ENCODE data around the gene CAMK2B.

Gene CAMK2B

DNA sequence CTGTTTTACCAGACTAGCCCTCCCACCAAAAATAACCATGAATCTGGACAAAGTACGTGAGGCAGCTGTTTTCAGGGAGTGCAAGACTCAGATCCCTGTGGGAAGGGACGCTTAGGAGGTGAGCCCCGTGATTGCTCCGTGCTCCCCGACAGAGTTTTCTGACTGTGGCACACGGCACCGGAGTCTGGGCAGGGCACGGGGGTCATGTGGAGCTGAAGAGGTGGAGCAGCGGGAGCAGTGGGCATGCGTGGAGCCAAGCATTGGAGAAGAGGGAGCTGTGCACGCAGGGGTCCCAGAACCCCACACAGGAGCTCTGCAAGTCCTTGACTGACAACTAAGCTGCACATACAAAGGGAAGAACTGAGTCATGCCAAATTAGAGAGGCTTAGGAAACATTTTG lies 11.1 kb upstream of the CAMK2B start:
- Histone ChIP-seq H3K36me3 (ENCODE audit: insufficient read depth, low read length) (no peaks in the 10 kb centered on the region), H3K9ac (ENCODE audit: low read depth, low read length, poor library complexity, severe bottlenecking) (no peak overlapping the region), H3K4me2 (ENCODE audit: low read depth, low read length, poor library complexity, severe bottlenecking) (no peak overlapping the region), H3K79me2 (ENCODE audit: insufficient read depth, low read length) (no peaks in the 10 kb centered on the region), H3F3A (ENCODE audit: low read depth) (no peaks in the 10 kb centered on the region), H3K27me3 (ENCODE audit: insufficient read depth, low read length, poor library complexity, severe bottlenecking) (no peaks in the 10 kb centered on the region), H4K20me1 (ENCODE audit: insufficient read depth, low read length, poor library complexity, severe bottlenecking) (no peaks in the 10 kb centered on the region), H3K9me3 (ENCODE audit: insufficient read depth, low read depth, low read length) (no peaks in the 10 kb centered on the region), H2AFZ (ENCODE audit: low read length) (no peak overlapping the region), H3K9me2 (replicated peaks; ENCODE audit: low read depth, low read length) (no peaks in the 10 kb centered on the region), H3K4me1 (ENCODE audit: insufficient read depth, low read length, poor library complexity, severe bottlenecking) (no peaks in the 10 kb centered on the region), H3K4me3 (ENCODE audit: low read length, poor library complexity, severe bottlenecking) (no peak overlapping the region)
- no peak for TF ChIP-seq EZH2phosphoT487 (IDR thresholded peaks at IDR 0.05; ENCODE audit: borderline replicate concordance)
- TF ChIP-seq, protein P1, sequence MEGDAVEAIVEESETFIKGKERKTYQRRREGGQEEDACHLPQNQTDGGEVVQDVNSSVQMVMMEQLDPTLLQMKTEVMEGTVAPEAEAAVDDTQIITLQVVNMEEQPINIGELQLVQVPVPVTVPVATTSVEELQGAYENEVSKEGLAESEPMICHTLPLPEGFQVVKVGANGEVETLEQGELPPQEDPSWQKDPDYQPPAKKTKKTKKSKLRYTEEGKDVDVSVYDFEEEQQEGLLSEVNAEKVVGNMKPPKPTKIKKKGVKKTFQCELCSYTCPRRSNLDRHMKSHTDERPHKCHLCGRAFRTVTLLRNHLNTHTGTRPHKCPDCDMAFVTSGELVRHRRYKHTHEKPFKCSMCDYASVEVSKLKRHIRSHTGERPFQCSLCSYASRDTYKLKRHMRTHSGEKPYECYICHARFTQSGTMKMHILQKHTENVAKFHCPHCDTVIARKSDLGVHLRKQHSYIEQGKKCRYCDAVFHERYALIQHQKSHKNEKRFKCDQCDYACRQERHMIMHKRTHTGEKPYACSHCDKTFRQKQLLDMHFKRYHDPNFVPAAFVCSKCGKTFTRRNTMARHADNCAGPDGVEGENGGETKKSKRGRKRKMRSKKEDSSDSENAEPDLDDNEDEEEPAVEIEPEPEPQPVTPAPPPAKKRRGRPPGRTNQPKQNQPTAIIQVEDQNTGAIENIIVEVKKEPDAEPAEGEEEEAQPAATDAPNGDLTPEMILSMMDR (conservative IDR thresholded peaks at IDR 0.05; ENCODE audit: low read length): no peak

DNA sequence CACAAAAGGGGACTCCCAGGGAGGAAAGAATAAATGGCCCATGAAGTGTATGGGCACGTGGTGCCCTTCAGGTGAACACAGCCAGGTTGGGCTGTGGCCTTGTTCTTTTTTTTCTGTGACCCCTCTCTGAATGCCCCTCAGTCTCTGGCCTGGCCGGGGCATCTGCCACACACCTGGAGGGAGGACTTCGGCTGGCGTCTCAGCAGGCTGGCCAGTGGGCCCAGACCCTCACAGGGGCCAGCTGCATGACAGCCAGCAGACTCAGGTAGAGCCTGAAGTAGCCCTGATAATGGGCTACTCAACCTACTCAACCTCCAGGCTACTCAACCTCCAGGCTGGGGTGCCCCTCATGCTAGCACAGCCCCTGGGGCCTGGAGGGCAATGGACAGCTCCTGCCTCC lies 9.8 kb upstream of the CAMK2B start:
- Histone ChIP-seq H2AFZ (ENCODE audit: low read length) (no peak overlapping the region), H3K4me2 (ENCODE audit: low read depth, low read length, poor library complexity, severe bottlenecking) (no peak overlapping the region), H3K4me1 (ENCODE audit: insufficient read depth, low read length, poor library complexity, severe bottlenecking) (no peaks in the 10 kb centered on the region), H4K20me1 (ENCODE audit: insufficient read depth, low read length, poor library complexity, severe bottlenecking) (no peaks in the 10 kb centered on the region), H3K4me3 (ENCODE audit: low read length, poor library complexity, severe bottlenecking) (no peak overlapping the region), H3K9me3 (ENCODE audit: insufficient read depth, low read depth, low read length) (no peaks in the 10 kb centered on the region), H3K9me2 (replicated peaks; ENCODE audit: low read depth, low read length) (no peaks in the 10 kb centered on the region), H3K9ac (ENCODE audit: low read depth, low read length, poor library complexity, severe bottlenecking) (no peak overlapping the region), H3K79me2 (ENCODE audit: insufficient read depth, low read length) (no peaks in the 10 kb centered on the region), H3K27me3 (ENCODE audit: insufficient read depth, low read length, poor library complexity, severe bottlenecking) (no peaks in the 10 kb centered on the region), H3K36me3 (ENCODE audit: insufficient read depth, low read length) (no peaks in the 10 kb centered on the region), H3F3A (ENCODE audit: low read depth) (no peaks in the 10 kb centered on the region)
- TF ChIP-seq, protein P1 (conservative IDR thresholded peaks at IDR 0.05; ENCODE audit: low read length): no peak

DNA sequence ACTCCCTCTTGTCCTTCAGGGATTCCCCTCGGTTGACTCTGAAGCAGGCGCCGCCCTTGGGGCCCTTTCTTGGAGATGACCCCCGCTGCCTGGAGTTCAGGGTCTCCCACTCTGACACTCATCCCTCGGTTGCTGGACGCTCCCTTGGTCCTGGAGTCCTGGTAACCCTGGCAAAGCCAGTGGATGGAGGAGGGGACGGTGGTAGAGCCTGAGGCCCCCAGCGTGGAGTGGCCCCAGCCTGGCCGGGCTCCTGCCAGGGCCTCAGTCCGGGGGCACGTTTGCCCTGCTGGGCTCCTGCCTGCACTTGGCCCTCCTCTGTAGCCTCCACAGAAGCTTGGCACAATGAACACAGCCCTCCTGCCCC lies 9.3 kb upstream of the CAMK2B start:
- H3K4me3 ChIP-seq (ENCODE audit: low read length, poor library complexity, severe bottlenecking): no peak overlapping the region
- H3K9me2 ChIP-seq (replicated peaks; ENCODE audit: low read depth, low read length): no peaks in the 10 kb centered on the region
- H3K9me3 ChIP-seq (ENCODE audit: insufficient read depth, low read depth, low read length): no peaks in the 10 kb centered on the region
- no peaks in the 10 kb centered on the region for H3K79me2 ChIP-seq (ENCODE audit: insufficient read depth, low read length)
- no peaks in the 10 kb centered on the region for H3F3A ChIP-seq (ENCODE audit: low read depth)
- no peak for TF ChIP-seq EZH2phosphoT487 (IDR thresholded peaks at IDR 0.05; ENCODE audit: borderline replicate concordance)
- TF ChIP-seq, protein P1 (conservative IDR thresholded peaks at IDR 0.05; ENCODE audit: low read length): no peak
- no peaks in the 10 kb centered on the region for H4K20me1 ChIP-seq (ENCODE audit: insufficient read depth, low read length, poor library complexity, severe bottlenecking)
- no peak overlapping the region for H3K9ac ChIP-seq (ENCODE audit: low read depth, low read length, poor library complexity, severe bottlenecking)
- H3K4me1 ChIP-seq (ENCODE audit: insufficient read depth, low read length, poor library complexity, severe bottlenecking): no peaks in the 10 kb centered on the region
- no peaks in the 10 kb centered on the region for H3K36me3 ChIP-seq (ENCODE audit: insufficient read depth, low read length)
- H3K4me2 ChIP-seq (ENCODE audit: low read depth, low read length, poor library complexity, severe bottlenecking): no peak overlapping the region
- H2AFZ ChIP-seq (ENCODE audit: low read length): no peak overlapping the region
- H3K27me3 ChIP-seq (ENCODE audit: insufficient read depth, low read length, poor library complexity, severe bottlenecking): no peaks in the 10 kb centered on the region

Data from Loucy (cell line).